Liver (tissue), 9 donors: ENCODE measurements around the gene SLC7A5. TPM values are rescaled to one million over a fixed set of nuclear protein-coding genes. Genes with fewer than 3 reads are reported as not detected.
"Not testable (repeated sequence)": the region's sequence is repeated elsewhere in the genome, so short reads cannot be mapped to it uniquely, and the experiment has no call there.

Source experiments
- DNase-seq: peaks from one replicate; pipeline ENCODE4 v3.0.0-alpha.2; 2017; ENCODE audit warnings: low spot score
- H3K27ac ChIP-seq, 2 donors: one replicate each; pipeline ENCODE4 v1.7.0; 2013; ENCODE audit warnings: inconsistent platforms in 2 of 2, low read length in 2 of 2, control low read depth in 1 of 2, low read depth in 1 of 2, mild to moderate bottlenecking in 1 of 2
- H3K27me3 ChIP-seq, 4 donors: one replicate each; pipeline versions ENCODE4 v1.6.1 to v1.7.0; 2013; ENCODE audit warnings: low read length in 3 of 4, inconsistent platforms in 1 of 4, mild to moderate bottlenecking in 1 of 4, moderate library complexity in 1 of 4; ENCODE audit not compliant: control insufficient read depth in 4 of 4, insufficient read depth in 4 of 4
- H3K36me3 ChIP-seq, 4 donors: one replicate each; pipeline versions ENCODE4 v1.6.1 to v1.7.0; 2013; ENCODE audit warnings: low read length in 3 of 4, mild to moderate bottlenecking in 3 of 4, low read depth in 1 of 4, moderate library complexity in 1 of 4; ENCODE audit not compliant: control insufficient read depth in 4 of 4, insufficient read depth in 3 of 4
- H3K4me1 ChIP-seq, 4 donors: one replicate each; pipeline versions ENCODE4 v1.6.1 to v1.7.0; 2013; ENCODE audit warnings: low read length in 3 of 4, mild to moderate bottlenecking in 3 of 4, moderate library complexity in 1 of 4; ENCODE audit not compliant: control insufficient read depth in 4 of 4, insufficient read depth in 4 of 4
- H3K4me3 ChIP-seq, 3 donors: one replicate each; pipeline versions ENCODE4 v1.6.1 to v1.7.0; 2013; ENCODE audit warnings: low read length in 3 of 3, control low read depth in 1 of 3, low read depth in 1 of 3, mild to moderate bottlenecking in 1 of 3
- H3K9ac ChIP-seq, 2 donors: one replicate each; pipeline ENCODE4 v1.7.0; 2013; ENCODE audit warnings: low read length in 2 of 2, mild to moderate bottlenecking in 2 of 2, moderate library complexity in 2 of 2, control low read depth in 1 of 2, low read depth in 1 of 2
- H3K9me3 ChIP-seq, 4 donors: one replicate each; pipeline versions ENCODE4 v1.6.1 to v1.7.0; 2013; ENCODE audit warnings: low read length in 3 of 4; ENCODE audit not compliant: control insufficient read depth in 4 of 4
- EGR1 ChIP-seq, 2 donors: IDR thresholded peaks; 2 replicates each; pipeline ENCODE4 v1.6.1; 2016 to 2018; ENCODE audit warnings: antibody characterized with exemption in 2 of 2, low read depth in 2 of 2
- FOXA1 ChIP-seq: IDR thresholded peaks from 2 replicates; pipeline ENCODE4 v1.6.1; 2016; ENCODE audit warnings: antibody characterized with exemption
- FOXA2 ChIP-seq: IDR thresholded peaks from 2 replicates; pipeline ENCODE4 v1.6.1; 2016; ENCODE audit warnings: antibody characterized with exemption
- HNF4A ChIP-seq, 2 donors: conservative IDR thresholded peaks; 2 replicates each; pipeline ENCODE4 v1.6.1; 2016; ENCODE audit warnings: antibody characterized with exemption in 2 of 2, mild to moderate bottlenecking in 2 of 2
- HNF4G ChIP-seq: IDR thresholded peaks from 2 replicates; pipeline ENCODE4 v1.6.1; 2016; ENCODE audit warnings: antibody characterized with exemption
- JUND ChIP-seq, 2 donors: IDR thresholded peaks; 2 replicates each; pipeline ENCODE4 v1.6.1; 2016; ENCODE audit warnings: antibody characterized with exemption in 2 of 2
- NR2F2 ChIP-seq: IDR thresholded peaks from 2 replicates; pipeline ENCODE4 v1.6.1; 2016; ENCODE audit warnings: antibody characterized with exemption
- RXRA ChIP-seq, 2 donors: IDR thresholded peaks; 2 replicates each; pipeline ENCODE4 v1.6.1; 2017 to 2018; ENCODE audit warnings: antibody characterized with exemption in 2 of 2, mild to moderate bottlenecking in 1 of 2
- YY1 ChIP-seq: IDR thresholded peaks from 2 replicates; pipeline ENCODE4 v1.6.1; 2016; ENCODE audit warnings: antibody characterized with exemption, mild to moderate bottlenecking
- WGBS: extraction: QIAGEN DNeasy Blood & Tissue Kit; methylation state at CpG from one replicate; pipeline ENCODE4 v1.1.7; 2013; 5-methylcytosine and 5-hydroxymethylcytosine counted together
- polyA plus RNA-seq, 2 donors: library from polyadenylated mRNA; stranded (reverse) in 1 of 2; unstranded in 1 of 2; fragments of 200-250 nt in 1 of 2; fragments of >200 nt in 1 of 2; fragmentation: Nextera tagmentation in 1 of 2; extraction: Ambion mirVana in 1 of 2; gene quantifications; one replicate each; pipeline versions ENCODE4 v1.2.1 to v1.2.3, GENCODE V29; 2013 to 2015
- total RNA-seq, 2 donors: library from RNA; depleted of rRNA; stranded (reverse); fragments of >200 nt; gene quantifications; one replicate each; pipeline ENCODE4 v1.2.3, GENCODE V29; 2014
- donor health status: healthy.
- donor health status: healthy.
- donor health status: healthy.
- donor health status: healthy.
- donor health status: healthy.

SLC7A5 gene
- total and polyA plus RNA-seq, 4 donors: 4.5 to 66.0 (median 10.6) TPM

DNA sequence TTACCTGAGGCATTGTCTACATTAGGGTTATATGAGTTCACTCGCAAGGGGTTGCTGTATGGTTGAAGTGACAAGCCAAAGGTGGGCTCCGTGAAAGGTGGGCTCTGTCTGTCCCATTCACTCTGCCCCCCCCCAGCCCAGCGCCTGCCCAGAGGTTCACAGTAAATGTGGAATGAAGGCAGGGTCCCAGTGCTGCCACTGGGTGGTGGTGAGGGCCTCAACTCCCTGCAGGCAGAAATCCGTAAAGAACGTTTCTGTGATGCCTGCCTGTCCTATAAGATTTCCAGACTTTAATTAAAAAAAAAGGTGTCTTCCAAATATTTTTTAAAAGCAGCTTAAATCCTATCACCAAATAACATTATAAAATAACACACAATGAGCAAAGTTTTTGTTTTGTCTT, 35.7 kb upstream of the SLC7A5 start:
- 89% methylated on average over 5 of the region's 5 CpGs for WGBS
- H3K9me3 ChIP-seq, H3K4me3 ChIP-seq, DNase-seq, H3K27me3 ChIP-seq, H3K27ac ChIP-seq, H3K9ac ChIP-seq, H3K4me1 ChIP-seq: not testable (repeated sequence)
- peaks cover 10 to 18% (median 13%) of the 10 kb centered on the region in 4 donors for H3K36me3 ChIP-seq

DNA sequence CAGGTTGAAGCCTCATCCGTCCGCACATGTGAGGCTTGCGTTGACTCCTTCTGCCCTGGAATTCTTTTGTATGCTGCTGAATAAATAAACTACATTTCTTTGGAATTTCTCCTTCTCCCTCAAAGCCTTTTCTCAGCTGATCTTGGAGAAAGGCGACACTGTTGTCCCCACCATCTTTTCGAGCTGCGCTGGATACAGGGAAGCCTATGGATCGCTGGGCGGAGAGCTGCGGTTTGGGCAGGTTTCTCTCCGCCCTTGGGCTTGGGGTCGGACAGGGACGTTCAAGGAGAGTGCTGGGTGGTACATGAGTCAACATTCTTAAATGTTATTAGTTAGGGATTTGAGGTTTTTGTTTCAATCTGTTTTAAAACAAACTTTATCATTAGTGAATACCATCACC, 31.2 kb upstream of the SLC7A5 start:
- H3K9me3 ChIP-seq, H3K4me1 ChIP-seq, H3K27ac ChIP-seq, H3K27me3 ChIP-seq, DNase-seq, H3K4me3 ChIP-seq, H3K9ac ChIP-seq: not testable (repeated sequence)
- 93% methylated on average over 12 of the region's 12 CpGs for WGBS
- peaks cover 9 to 12% (median 10%) of the 10 kb centered on the region in 4 donors for H3K36me3 ChIP-seq

DNA sequence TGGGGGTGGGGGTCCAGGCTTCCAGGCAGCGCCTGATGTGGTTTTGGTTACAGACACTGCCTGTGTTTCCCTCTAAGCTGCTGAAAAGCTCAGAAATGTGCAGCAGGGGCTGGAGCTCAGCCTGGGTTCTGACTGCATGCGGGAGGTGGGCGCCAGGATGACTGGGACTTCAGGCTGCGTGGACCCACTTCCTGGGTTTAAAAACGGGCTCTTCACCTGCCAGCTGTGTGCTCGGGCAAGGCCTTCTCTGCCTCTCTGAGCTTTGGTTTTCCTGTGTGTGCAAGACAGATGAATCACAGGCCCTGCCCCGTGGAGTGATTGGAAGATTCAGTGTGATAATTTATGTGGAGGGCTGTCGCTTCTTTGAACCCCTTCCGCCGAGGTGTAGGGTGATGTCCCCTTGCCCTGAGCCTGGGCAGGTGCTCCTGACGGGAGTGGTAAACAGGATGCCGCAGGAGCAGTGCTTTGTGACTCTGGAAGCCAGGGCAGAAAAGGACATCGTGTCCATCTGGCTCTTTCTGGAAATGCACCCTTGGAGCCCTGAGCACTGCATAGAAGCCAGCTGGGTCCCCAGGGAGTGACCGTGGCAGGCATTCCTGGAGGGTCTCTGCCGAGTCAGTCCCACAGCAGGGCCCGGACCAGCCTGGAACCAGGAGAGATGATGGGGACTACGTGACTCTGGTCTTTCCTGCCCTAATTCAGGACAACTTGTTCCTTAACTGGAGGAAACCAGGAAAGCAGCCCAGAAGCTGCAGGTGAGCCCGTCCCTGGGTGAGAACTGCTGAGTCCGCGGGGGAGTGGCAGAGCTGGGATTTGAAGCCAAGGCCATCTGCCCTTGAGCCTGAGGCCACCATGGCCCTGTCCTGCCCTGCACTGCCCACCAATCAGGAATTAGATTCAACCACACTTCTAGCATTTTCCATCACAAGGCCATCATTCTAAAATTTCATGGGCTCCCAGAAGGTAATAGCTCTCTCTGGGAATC, 28.5 kb upstream of the SLC7A5 start:
- no peaks in the 10 kb centered on the region for H3K4me1 ChIP-seq
- no peak overlapping the region for H3K9ac ChIP-seq
- H3K36me3 ChIP-seq: peaks cover 6 to 12% (median 9%) of the 10 kb centered on the region in 4 donors
- H3K27ac ChIP-seq: no peak overlapping the region
- TF ChIP-seq RXRA (IDR thresholded peaks at IDR 0.05) (no peak), JUND (IDR thresholded peaks at IDR 0.05) (no peak), NR2F2 (no peak), FOXA2 (no peak), EGR1 (IDR thresholded peaks at IDR 0.05; ENCODE audit: low read depth in 2 of 2) (no peak), HNF4G (no peak), HNF4A (conservative IDR thresholded peaks at IDR 0.05) (no peak), YY1 (no peak), FOXA1 (no peak)
- H3K9me3 ChIP-seq: no peaks in the 10 kb centered on the region
- no peak overlapping the region for H3K4me3 ChIP-seq
- 84% methylated on average over 20 of the region's 20 CpGs for WGBS
- DNase-seq: no peak
- no peaks in the 10 kb centered on the region for H3K27me3 ChIP-seq

DNA sequence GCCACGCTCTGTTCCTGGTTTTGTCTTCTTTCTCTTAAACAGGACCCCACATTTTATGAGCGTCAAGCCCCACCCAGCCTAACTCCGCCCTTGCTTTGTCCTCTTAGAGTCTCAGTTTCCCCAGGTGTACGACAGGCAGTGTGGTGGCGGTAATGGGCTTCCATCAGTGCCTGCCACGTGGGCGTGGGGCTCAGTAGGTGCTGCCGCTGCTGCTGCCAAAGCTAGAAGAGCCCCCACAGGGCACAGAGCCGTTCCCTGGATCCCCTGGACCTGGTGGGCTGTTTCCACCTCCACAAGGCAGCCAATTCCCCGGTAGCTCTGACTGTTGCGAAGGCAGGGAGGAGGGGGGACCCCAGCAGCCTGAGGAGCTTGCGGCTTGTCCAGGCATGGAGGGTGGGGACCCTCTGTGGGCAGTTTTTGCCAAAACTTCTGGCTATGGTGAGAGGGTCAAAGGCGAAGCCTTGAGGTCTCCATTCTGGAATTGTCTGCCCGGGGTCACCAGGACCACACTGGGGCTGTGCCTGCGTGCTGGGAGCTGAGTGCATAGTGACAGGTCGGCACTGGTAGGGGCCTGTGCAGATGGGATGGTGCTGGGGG, 27.7 kb upstream of the SLC7A5 start:
- 89% methylated on average over 16 of the region's 16 CpGs for WGBS
- DNase-seq, H3K27me3 ChIP-seq, H3K4me1 ChIP-seq, H3K9ac ChIP-seq, H3K9me3 ChIP-seq, H3K27ac ChIP-seq, H3K4me3 ChIP-seq: not testable (repeated sequence)
- peaks cover 6 to 12% (median 9%) of the 10 kb centered on the region in 4 donors for H3K36me3 ChIP-seq

- peaks cover 5 to 12% (median 7%) of the 10 kb centered on the region in 4 donors for H3K36me3 ChIP-seq
- H3K9ac ChIP-seq, H3K9me3 ChIP-seq, H3K27me3 ChIP-seq, H3K4me1 ChIP-seq, DNase-seq, H3K27ac ChIP-seq, H3K4me3 ChIP-seq: not testable (repeated sequence)
- 87% methylated on average over 17 of the region's 17 CpGs for WGBS
These were observed 27.0 kb upstream of the SLC7A5 start for GRCh38 chr16:87896176-87896890.
